Measurements from ENCODE around the gene SMIM5. TPM values are rescaled to one million over a fixed set of nuclear protein-coding genes. Genes with fewer than 3 reads are reported as not detected.
A peak's percentile ranks its signal among the peaks of the same experiment; 100 is the strongest.

SMIM5 gene
- total RNA-seq, 1 experiment from 2014 or later = 0.09 TPM

- no TSS peak for BruUV-seq (replicated peaks)
- Mint-ChIP-seq H3K27ac (ENCODE audit: low read depth, unreplicated experiment) (no peak overlapping the region), H3K36me3 (ENCODE audit: insufficient read depth, unreplicated experiment) (peaks cover 74% of the 10 kb centered on the region), H3K9me3 (ENCODE audit: unreplicated experiment) (no peaks in the 10 kb centered on the region), H3K4me1 (ENCODE audit: insufficient read depth, unreplicated experiment) (peaks cover 2% of the 10 kb centered on the region), H3K4me3 (ENCODE audit: unreplicated experiment) (no peak overlapping the region), H3K27me3 (ENCODE audit: insufficient read depth, unreplicated experiment) (no peaks in the 10 kb centered on the region)
- TF ChIP-seq CTCF (IDR thresholded peaks at IDR 0.05; ENCODE audit: unreplicated experiment) = no peak
- intact Hi-C loops (cut with micrococcal nuclease) = no loop called here
- ChIA-PET CTCF (interaction anchor here (0.5 to 12.7 kb wide), 7 partner anchors 47 to 305 kb away, joined by 3 to 152 read pairs (median 4); partner anchors contain the start of genes ACOX1 and UNK), POLR2A (interaction anchor here (0.9 to 26.7 kb wide), 6 partner anchors 10 to 106 kb away, joined by 4 to 748 read pairs (median 11); partner anchors contain the start of gene ITGB4)
- DNase-seq (ENCODE audit: unreplicated experiment) = no peak
Observed at GRCh38 chr17:75673487-75673886, 40.3 kb downstream of the SMIM5 start.

GRCh38 chr17:75676461-75676860, 43.2 kb downstream of the SMIM5 start:
- intact Hi-C loops (cut with micrococcal nuclease) = no loop called here
- peaks cover 63% of the 10 kb centered on the region for H3K36me3 Mint-ChIP-seq (ENCODE audit: insufficient read depth, unreplicated experiment)
- BruUV-seq (replicated peaks) = no TSS peak
- H3K27me3 Mint-ChIP-seq (ENCODE audit: insufficient read depth, unreplicated experiment) = no peaks in the 10 kb centered on the region
- ChIA-PET CTCF (interaction anchor here (0.7 to 12.7 kb wide), 7 partner anchors 14 to 89 kb away, joined by 3 to 152 read pairs (median 4); partner anchors contain the start of gene GALK1), POLR2A (interaction anchor here (0.9 to 26.7 kb wide), 9 partner anchors 9 to 119 kb away, joined by 3 to 748 read pairs (median 5); partner anchors contain the start of gene ITGB4)
- H3K9me3 Mint-ChIP-seq (ENCODE audit: unreplicated experiment) = no peaks in the 10 kb centered on the region
- peaks cover 20% of the 10 kb centered on the region for H3K4me1 Mint-ChIP-seq (ENCODE audit: insufficient read depth, unreplicated experiment)
- no peak overlapping the region for H3K4me3 Mint-ChIP-seq (ENCODE audit: unreplicated experiment)
- H3K27ac Mint-ChIP-seq (ENCODE audit: low read depth, unreplicated experiment) = no peak overlapping the region
- no peak for TF ChIP-seq CTCF (IDR thresholded peaks at IDR 0.05; ENCODE audit: unreplicated experiment)
- DNase-seq (ENCODE audit: unreplicated experiment) = no peak

GRCh38 chr17:75679706-75680211, 46.5 kb downstream of the SMIM5 start:
- POLR2A ChIA-PET = interaction anchor here (0.5 to 26.7 kb wide), 16 partner anchors 9 to 1250 kb away, joined by 3 to 748 read pairs (median 13); partner anchors contain the start of genes GALK1, ITGB4, RECQL5 and SAP30BP
- Mint-ChIP-seq H3K4me3 (ENCODE audit: unreplicated experiment) (peak overlapping the region; percentile 60), H3K9me3 (ENCODE audit: unreplicated experiment) (no peaks in the 10 kb centered on the region), H3K27ac (ENCODE audit: low read depth, unreplicated experiment) (peak overlapping the region; percentile 91), H3K4me1 (ENCODE audit: insufficient read depth, unreplicated experiment) (peaks cover 39% of the 10 kb centered on the region), H3K27me3 (ENCODE audit: insufficient read depth, unreplicated experiment) (no peaks in the 10 kb centered on the region), H3K36me3 (ENCODE audit: insufficient read depth, unreplicated experiment) (peaks cover 37% of the 10 kb centered on the region)
- CTCF ChIA-PET = interaction anchor here (0.6 to 12.7 kb wide), 26 partner anchors 9 to 304 kb away, joined by 3 to 152 read pairs (median 5); partner anchors contain the start of genes ITGB4, RECQL5 and SAP30BP
- peak; percentile 60 for TF ChIP-seq CTCF (IDR thresholded peaks at IDR 0.05; ENCODE audit: unreplicated experiment)
- BruUV-seq (replicated peaks) = no TSS peak
- intact Hi-C loops (cut with micrococcal nuclease) = loop anchor here (1.0 kb wide), 2 partner anchors 44 to 68 kb away; no protein-coding TSS in a partner anchor
- DNase-seq (ENCODE audit: unreplicated experiment) = peak; percentile 92

- Mint-ChIP-seq H3K4me1 (ENCODE audit: insufficient read depth, unreplicated experiment) (peaks cover 46% of the 10 kb centered on the region), H3K36me3 (ENCODE audit: insufficient read depth, unreplicated experiment) (peaks cover 31% of the 10 kb centered on the region), H3K9me3 (ENCODE audit: unreplicated experiment) (no peaks in the 10 kb centered on the region), H3K27ac (ENCODE audit: low read depth, unreplicated experiment) (peak overlapping the region; percentile 91), H3K27me3 (ENCODE audit: insufficient read depth, unreplicated experiment) (no peaks in the 10 kb centered on the region), H3K4me3 (ENCODE audit: unreplicated experiment) (no peak overlapping the region)
- no peak for TF ChIP-seq CTCF (IDR thresholded peaks at IDR 0.05; ENCODE audit: unreplicated experiment)
- DNase-seq (ENCODE audit: unreplicated experiment) = no peak
- POLR2A ChIA-PET = interaction anchor here (0.7 to 26.7 kb wide), 16 partner anchors 10 to 275 kb away, joined by 3 to 748 read pairs (median 13); partner anchors contain the start of genes GALK1, ITGB4, RECQL5 and SAP30BP
- CTCF ChIA-PET = interaction anchor here (0.6 to 12.7 kb wide), 24 partner anchors 9 to 253 kb away, joined by 3 to 152 read pairs (median 5); partner anchors contain the start of genes ITGB4, RECQL5 and SAP30BP
- intact Hi-C loops (cut with micrococcal nuclease) = no loop called here
- BruUV-seq (replicated peaks) = no TSS peak
Observed at GRCh38 chr17:75680431-75680830, 47.2 kb downstream of the SMIM5 start.

Measured in MCF 10A (cell line).